HG02885 (cell line): ENCODE measurements around the gene RAD9A.
A peak's percentile ranks its signal among the peaks of the same experiment; 100 is the strongest.

Experiments used
- ATAC-seq: cut with Tn5 transposase; IDR thresholded peaks from one replicate; pipeline ENCODE4 v1.9.1; 2021; ENCODE audit warnings: mild to moderate bottlenecking; ENCODE audit not compliant: unreplicated experiment, poor library complexity

The RAD9A gene

GRCh38 chr11:67436459-67437081 is 44.8 kb downstream of the RAD9A start:
- ATAC-seq: no peak

DNA sequence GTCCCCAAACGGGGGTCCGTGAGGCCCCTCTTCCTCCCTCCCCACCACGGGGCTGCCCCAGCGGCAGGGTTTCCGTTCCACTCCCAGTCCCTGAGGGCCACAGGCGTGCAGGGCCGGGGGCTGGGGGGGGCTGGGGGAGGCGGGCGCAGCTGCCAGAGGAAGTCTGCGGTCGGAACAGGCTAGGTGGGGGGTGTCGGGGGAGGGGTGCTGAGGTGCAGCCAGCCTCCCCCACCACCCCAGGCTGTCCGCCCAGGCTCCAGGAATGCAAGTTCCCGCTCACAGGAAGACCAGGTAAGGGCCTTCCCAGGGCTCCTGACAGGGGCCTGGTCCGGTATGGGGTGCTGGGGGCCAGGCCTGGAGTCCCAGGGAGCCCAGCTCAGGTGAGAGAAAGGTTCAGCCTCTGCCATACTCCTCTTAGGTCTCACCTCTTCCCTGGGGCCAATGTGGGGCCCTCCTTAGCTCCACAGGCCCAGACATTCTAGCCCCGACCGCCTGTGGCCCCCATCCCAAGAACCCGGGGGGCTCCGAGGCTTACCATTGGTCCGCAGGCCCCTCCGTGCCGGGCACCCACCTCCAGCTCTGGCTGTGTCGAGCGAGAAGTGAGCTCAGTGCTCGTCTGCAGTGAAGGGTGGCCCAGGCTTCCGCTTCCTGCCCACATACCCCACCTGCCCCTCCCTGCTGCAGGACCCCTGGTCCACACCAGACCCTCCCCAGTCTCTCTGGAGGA is 45.5 kb downstream of the RAD9A start, which contains the start of gene PTPRCAP:
TSS of gene PTPRCAP (minus strand) at position 601 of the 727 bp plus-strand sequence. CDS start at position 538, 63 bp downstream.
- no peak for ATAC-seq

DNA sequence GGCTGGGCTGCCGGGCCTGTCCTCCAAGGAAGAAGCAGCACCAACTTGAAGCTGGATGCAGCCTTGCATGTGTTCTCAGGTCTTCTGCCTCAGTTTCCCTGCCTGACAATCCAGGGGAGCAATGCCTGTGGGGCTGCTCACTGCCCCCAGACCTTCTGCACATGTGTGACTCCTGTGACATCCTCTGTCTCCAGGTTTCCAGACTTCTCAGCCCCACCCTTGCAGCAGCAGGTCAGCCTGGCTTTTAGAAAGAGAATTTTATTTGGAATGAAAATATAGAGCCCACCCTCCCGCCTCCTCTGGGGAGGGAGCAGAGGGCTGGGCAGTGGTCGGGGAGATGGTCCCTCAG is 46.0 kb downstream of the RAD9A start:
- no peak for ATAC-seq

GRCh38 chr11:67438158-67438902 is 46.5 kb downstream of the RAD9A start:
- ATAC-seq: peak; percentile 37

DNA sequence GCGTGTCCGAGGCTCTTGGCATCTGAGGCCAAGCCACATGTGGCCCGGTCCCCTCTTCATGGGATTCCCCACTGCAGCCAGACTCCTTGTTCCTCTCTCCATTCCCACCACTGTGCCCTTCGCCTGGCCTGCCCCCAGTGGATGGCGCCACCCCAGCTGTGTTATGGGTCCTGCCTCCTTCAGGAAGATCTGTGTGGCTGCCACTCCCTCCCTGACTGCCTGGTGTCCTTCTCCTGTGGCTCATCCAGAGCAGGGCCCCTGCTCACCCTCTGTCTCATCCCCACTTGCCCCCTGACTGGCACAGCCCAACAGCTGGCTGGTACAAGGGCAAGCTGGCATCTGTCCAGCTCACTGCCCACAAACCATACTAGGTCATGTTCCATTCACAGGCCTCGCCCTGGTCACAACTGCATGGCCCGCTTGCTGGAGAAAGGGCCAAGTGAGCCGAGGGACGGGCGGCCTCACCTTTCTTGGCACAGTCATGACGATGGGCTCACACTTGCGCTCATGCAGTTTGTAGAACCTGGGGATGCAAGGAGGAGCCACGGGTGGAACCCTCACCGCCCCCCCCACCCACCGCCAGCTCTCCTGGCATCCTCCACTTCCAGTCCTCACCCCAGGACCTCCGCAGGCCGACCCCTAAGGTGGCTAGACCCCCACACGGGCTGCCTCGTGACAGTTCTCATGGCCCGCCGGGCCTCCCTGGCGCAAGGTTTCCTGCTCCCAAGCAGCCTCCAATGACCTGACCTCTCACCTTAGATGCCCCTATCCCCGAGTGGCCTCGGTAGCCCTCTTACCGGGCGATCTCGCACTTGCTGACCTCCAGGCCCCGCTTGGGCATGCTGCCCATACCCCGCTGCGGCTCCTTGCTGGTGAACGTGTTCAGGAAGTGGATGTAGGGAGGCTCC is 47.8 kb downstream of the RAD9A start:
- ATAC-seq: no peak

DNA sequence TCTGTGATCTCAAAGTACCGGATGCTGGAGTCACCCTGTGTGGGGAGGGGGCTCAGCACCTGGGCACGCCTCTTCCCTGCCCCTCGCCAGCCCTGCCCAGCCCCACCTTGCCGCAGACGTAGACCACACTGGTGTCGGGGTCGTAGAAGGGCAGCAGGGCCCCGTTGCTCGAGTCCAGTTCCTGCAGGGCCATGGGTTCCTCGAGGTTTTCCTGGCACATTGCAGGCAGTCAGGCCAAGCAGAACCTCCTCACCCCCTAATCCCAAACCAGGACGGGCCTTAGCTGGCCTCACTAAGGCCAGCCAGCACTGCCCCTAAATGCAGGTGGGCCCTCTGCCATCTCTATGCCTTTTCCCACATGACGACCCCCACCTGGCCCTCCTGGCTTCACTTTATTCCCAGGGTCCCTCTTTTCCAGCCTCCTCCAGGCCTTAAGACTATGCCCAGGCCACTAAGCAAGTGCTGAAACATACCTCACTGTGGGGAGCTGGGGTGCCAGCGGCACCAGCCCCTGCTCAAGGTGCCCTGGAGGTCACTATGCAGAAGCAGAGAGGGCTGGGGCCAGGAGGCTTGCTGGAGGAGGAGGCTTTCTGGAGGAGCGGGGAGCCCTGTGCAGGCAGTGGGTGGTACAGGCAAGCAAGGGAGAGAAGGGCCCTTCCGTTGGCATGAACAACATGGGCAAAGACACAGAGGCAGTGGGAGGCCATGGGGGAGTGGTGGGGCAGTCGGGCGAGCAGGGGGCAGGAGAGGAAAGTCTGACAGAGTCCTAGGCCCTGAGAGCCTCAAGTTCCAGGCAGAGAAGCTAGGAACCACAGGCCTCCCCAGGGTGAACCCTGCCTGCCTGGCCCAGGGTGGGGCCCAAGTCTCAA is 48.7 kb downstream of the RAD9A start:
- ATAC-seq: no peak

- ATAC-seq: no peak
Observed at GRCh38 chr11:67441098-67441563, 49.3 kb downstream of the RAD9A start.

- no peak for ATAC-seq
Observed at GRCh38 chr11:67441731-67442351, 50.1 kb downstream of the RAD9A start.

- no peak for ATAC-seq
Observed at GRCh38 chr11:67442504-67443404, 51.0 kb downstream of the RAD9A start.

GRCh38 chr11:67445515-67445914 is 53.7 kb downstream of the RAD9A start:
- ATAC-seq: no peak
